Neutrophil (primary cell): ENCODE results near the gene NPHP4.

ENCODE experiments used
- H3K27ac ChIP-seq: fragments of 200-600 bp; sonication (generic); 2 replicates; pipeline ENCODE4 v1.5.1; 2016; ENCODE audit warnings: mild to moderate bottlenecking, moderate library complexity
- H3K27me3 ChIP-seq: fragments of 200-600 bp; sonication (generic); 2 replicates; pipeline ENCODE4 v1.6.0; 2016; ENCODE audit warnings: mild to moderate bottlenecking
- H3K36me3 ChIP-seq: fragments of 200-600 bp; sonication (generic); 2 replicates; pipeline ENCODE4 v1.5.1; 2017
- H3K4me1 ChIP-seq, 2 experiments: fragments of 200-600 bp in 1 of 2; sonication (generic) in 1 of 2; 1 replicate in 1 of 2; 2 replicates in 1 of 2; pipeline versions ENCODE4 v1.5.1 to v1.6.1; 2013 to 2016; ENCODE audit warnings: low read depth in 1 of 2, low read length in 1 of 2, mild to moderate bottlenecking in 1 of 2, moderate library complexity in 1 of 2; ENCODE audit not compliant: control insufficient read depth in 1 of 2, insufficient read depth in 1 of 2
- H3K4me3 ChIP-seq, 2 experiments: fragments of 200-600 bp in 1 of 2; sonication (generic) in 1 of 2; 1 replicate in 1 of 2; 2 replicates in 1 of 2; pipeline ENCODE4 v1.5.1; 2013 to 2016; ENCODE audit warnings: low read depth in 1 of 2, low read length in 1 of 2, mild to moderate bottlenecking in 1 of 2, moderate library complexity in 1 of 2
- H3K9me3 ChIP-seq: fragments of 200-600 bp; sonication (generic); 2 replicates; pipeline ENCODE4 v1.5.1; 2016
- CTCF ChIP-seq: fragments of 200-600 bp; sonication (generic); IDR thresholded peaks from 2 replicates; pipeline ENCODE4 v1.5.1; 2016; ENCODE audit warnings: antibody characterized with exemption

Gene NPHP4

GRCh38 chr1:5989731-5990271 lies 2.4 kb downstream of the NPHP4 start:
- no peak overlapping the region for H3K4me3 ChIP-seq
- no peaks in the 10 kb centered on the region for H3K36me3 ChIP-seq
- H3K4me1 ChIP-seq, result peaks cover 28 to 29% of the 10 kb centered on the region in 2 experiments
- H3K9me3 ChIP-seq, result no peaks in the 10 kb centered on the region
- H3K27ac ChIP-seq, result no peak overlapping the region
- no peaks in the 10 kb centered on the region for H3K27me3 ChIP-seq
- TF ChIP-seq CTCF, result no peak

- Histone ChIP-seq H3K36me3 (no peaks in the 10 kb centered on the region), H3K4me1 (peaks cover 22 to 24% of the 10 kb centered on the region in 2 experiments)
- no peak for TF ChIP-seq CTCF
These were observed 3.0 kb downstream of the NPHP4 start for GRCh38 chr1:5989286-5989605.

GRCh38 chr1:5988596-5989285 lies 3.5 kb downstream of the NPHP4 start:
- Histone ChIP-seq H3K4me3 (no peak overlapping the region), H3K4me1 (peaks cover 17 to 18% of the 10 kb centered on the region in 2 experiments), H3K27me3 (no peaks in the 10 kb centered on the region), H3K9me3 (no peaks in the 10 kb centered on the region), H3K36me3 (no peaks in the 10 kb centered on the region), H3K27ac (no peak overlapping the region)
- TF ChIP-seq CTCF, result no peak

More at GRCh38 chr1:5989286-5989605, 3.0 kb downstream of the NPHP4 start:
- H3K27ac ChIP-seq, result no peak overlapping the region
- no peaks in the 10 kb centered on the region for H3K9me3 ChIP-seq
- no peaks in the 10 kb centered on the region for H3K27me3 ChIP-seq
- no peak overlapping the region for H3K4me3 ChIP-seq

- Histone ChIP-seq H3K4me1 (peaks cover 21 to 25% of the 10 kb centered on the region in 2 experiments), H3K36me3 (no peaks in the 10 kb centered on the region), H3K9me3 (no peaks in the 10 kb centered on the region), H3K27ac (no peak overlapping the region), H3K4me3 (no peak overlapping the region), H3K27me3 (no peaks in the 10 kb centered on the region)
- no peak for TF ChIP-seq CTCF
These were observed 6.2 kb downstream of the NPHP4 start for GRCh38 chr1:5986018-5986417.

- TF ChIP-seq CTCF, result no peak
- Histone ChIP-seq H3K36me3 (no peaks in the 10 kb centered on the region), H3K27me3 (no peaks in the 10 kb centered on the region), H3K4me1 (peaks cover 25 to 26% of the 10 kb centered on the region in 2 experiments), H3K9me3 (no peaks in the 10 kb centered on the region), H3K27ac (no peak overlapping the region), H3K4me3 (no peak overlapping the region)
These were observed 7.0 kb downstream of the NPHP4 start for GRCh38 chr1:5985250-5985649.
